H9 (cell line): ENCODE measurements around the gene MRPL37. TPM values are rescaled to one million over a fixed set of nuclear protein-coding genes. Genes with fewer than 3 reads are reported as not detected.

ENCODE experiments used
- DNase-seq: peaks from one replicate; pipeline ENCODE4 v3.0.0-alpha.2; 2017
- H2AFZ ChIP-seq: one replicate; pipeline ENCODE4 v1.6.1; 2013; ENCODE audit warnings: mild to moderate bottlenecking, low read length, control low read depth, moderate library complexity
- H2AK5ac ChIP-seq: 2 replicates; pipeline ENCODE4 v1.6.1; 2013; ENCODE audit warnings: low read length, control low read depth, mixed read lengths; ENCODE audit not compliant: insufficient read length
- H2BK120ac ChIP-seq: one replicate; pipeline ENCODE4 v1.6.1; 2013; ENCODE audit warnings: low read depth, mild to moderate bottlenecking, low read length, control low read depth, inconsistent platforms; ENCODE audit not compliant: poor library complexity, severe bottlenecking
- H2BK12ac ChIP-seq: 2 replicates; pipeline ENCODE4 v1.6.1; 2013; ENCODE audit warnings: low read length, control low read depth, mixed read lengths, low read depth; ENCODE audit not compliant: insufficient read length
- H2BK15ac ChIP-seq: 2 replicates; pipeline ENCODE4 v1.6.1; 2013; ENCODE audit warnings: low read depth, low read length, control low read depth
- H2BK20ac ChIP-seq: one replicate; pipeline ENCODE4 v1.6.1; 2013; ENCODE audit warnings: low read depth, mild to moderate bottlenecking, low read length, control low read depth, inconsistent platforms; ENCODE audit not compliant: poor library complexity, severe bottlenecking
- H2BK5ac ChIP-seq: 2 replicates; pipeline ENCODE4 v1.6.1; 2013; ENCODE audit warnings: low read length, control low read depth, mixed read lengths; ENCODE audit not compliant: insufficient read length
- H3K14ac ChIP-seq: 2 replicates; pipeline ENCODE4 v1.6.1; 2013; ENCODE audit warnings: low read length, control low read depth; ENCODE audit not compliant: insufficient read depth
- H3K18ac ChIP-seq: 2 replicates; pipeline ENCODE4 v1.6.1; 2013; ENCODE audit warnings: low read depth, mild to moderate bottlenecking, mixed read lengths, low read length, control low read depth; ENCODE audit not compliant: insufficient read length
- H3K23ac ChIP-seq: 2 replicates; pipeline ENCODE4 v1.6.1; 2013; ENCODE audit warnings: low read length, control low read depth, mixed read lengths, low read depth; ENCODE audit not compliant: insufficient read length
- H3K23me2 ChIP-seq: 2 replicates; pipeline ENCODE4 v1.6.1; 2013; ENCODE audit warnings: low read depth, mild to moderate bottlenecking, mixed read lengths, low read length, control low read depth; ENCODE audit not compliant: insufficient read length, poor library complexity, severe bottlenecking
- H3K27ac ChIP-seq: 2 replicates; pipeline ENCODE4 v1.5.1; 2013; ENCODE audit warnings: low read length, control low read depth, mixed read lengths, low read depth; ENCODE audit not compliant: insufficient read length
- H3K27me3 ChIP-seq: 2 replicates; pipeline ENCODE4 v1.6.1; 2013; ENCODE audit warnings: low read length, control low read depth, inconsistent platforms; ENCODE audit not compliant: insufficient read depth
- H3K4ac ChIP-seq: 2 replicates; pipeline ENCODE4 v1.6.1; 2013; ENCODE audit warnings: low read depth, mild to moderate bottlenecking, control low read depth, inconsistent platforms, low read length, moderate library complexity
- H3K4me1 ChIP-seq: 2 replicates; pipeline ENCODE4 v1.6.1; 2013; ENCODE audit warnings: low read length, control low read depth, inconsistent platforms; ENCODE audit not compliant: insufficient read depth
- H3K4me2 ChIP-seq: 2 replicates; pipeline ENCODE4 v1.6.1; 2013; ENCODE audit warnings: low read length, control low read depth, mixed read lengths; ENCODE audit not compliant: insufficient read length, insufficient read depth
- H3K56ac ChIP-seq: 2 replicates; pipeline ENCODE4 v1.6.1; 2013; ENCODE audit warnings: low read depth, mild to moderate bottlenecking, mixed read lengths, low read length, control low read depth; ENCODE audit not compliant: insufficient read length
- H3K79me1 ChIP-seq: 2 replicates; pipeline ENCODE4 v1.6.1; 2013; ENCODE audit warnings: low read depth, mild to moderate bottlenecking, moderate library complexity, low read length, control low read depth, inconsistent platforms; ENCODE audit not compliant: insufficient read depth, poor library complexity, severe bottlenecking
- H3K79me2 ChIP-seq: 2 replicates; pipeline ENCODE4 v1.6.1; 2013; ENCODE audit warnings: low read length, control low read depth, inconsistent platforms; ENCODE audit not compliant: insufficient read depth
- H3K9ac ChIP-seq: 2 replicates; pipeline ENCODE4 v1.6.1; 2013; ENCODE audit warnings: low read length, control low read depth, mixed read lengths; ENCODE audit not compliant: insufficient read length; ENCODE audit errors: extremely low read depth
- H3K9me3 ChIP-seq: one replicate; pipeline ENCODE4 v1.6.1; 2013; ENCODE audit warnings: low read depth, low read length, inconsistent platforms; ENCODE audit not compliant: control insufficient read depth
- H3T11ph ChIP-seq: one replicate; pipeline ENCODE4 v1.6.1; 2013; ENCODE audit warnings: mild to moderate bottlenecking, low read length, control low read depth, inconsistent platforms
- H4K20me1 ChIP-seq: one replicate; pipeline ENCODE4 v1.6.1; 2013; ENCODE audit not compliant: control insufficient read depth, insufficient read length, insufficient read depth
- H4K5ac ChIP-seq: 2 replicates; pipeline ENCODE4 v1.6.1; 2013; ENCODE audit warnings: low read depth, mild to moderate bottlenecking, mixed read lengths, low read length, control low read depth; ENCODE audit not compliant: insufficient read length
- H4K8ac ChIP-seq: replicated peaks from 2 replicates; pipeline ENCODE4 v1.6.1; 2013; ENCODE audit warnings: low read length, control low read depth, mixed read lengths, low read depth; ENCODE audit not compliant: insufficient read length
- H4K91ac ChIP-seq: 2 replicates; pipeline ENCODE4 v1.6.1; 2013; ENCODE audit warnings: low read depth, mild to moderate bottlenecking, moderate library complexity, mixed read lengths, low read length, control low read depth; ENCODE audit not compliant: insufficient read length
- H3K27ac Mint-ChIP-seq, 3 experiments: 2 replicates in 2 of 3; 3 replicates in 1 of 3; pipeline ENCODE4 v1.8.0; 2020 to 2021; ENCODE audit warnings: mixed read lengths in 3 of 3, mild to moderate bottlenecking in 1 of 3, moderate library complexity in 1 of 3
- H3K27me3 Mint-ChIP-seq: 2 replicates; pipeline ENCODE4 v1.8.0; 2021; ENCODE audit warnings: low read depth, mild to moderate bottlenecking, moderate library complexity, mixed read lengths
- H3K36me3 Mint-ChIP-seq, 3 experiments: 2 replicates in 2 of 3; 3 replicates in 1 of 3; pipeline ENCODE4 v1.8.0; 2020 to 2021; ENCODE audit warnings: low read depth in 3 of 3, mixed read lengths in 3 of 3; ENCODE audit not compliant: insufficient read depth in 1 of 3
- H3K4me1 Mint-ChIP-seq, 2 experiments: 2 replicates each; pipeline ENCODE4 v1.8.0; 2020; ENCODE audit warnings: mixed read lengths in 2 of 2
- H3K4me3 Mint-ChIP-seq, 2 experiments: 2 replicates in 1 of 2; 3 replicates in 1 of 2; pipeline ENCODE4 v1.8.0; 2020 to 2021; ENCODE audit warnings: mild to moderate bottlenecking in 2 of 2, mixed read lengths in 2 of 2, moderate library complexity in 1 of 2
- H3K9me3 Mint-ChIP-seq, 2 experiments: 2 replicates in 1 of 2; 3 replicates in 1 of 2; pipeline ENCODE4 v1.8.0; 2020; ENCODE audit warnings: mild to moderate bottlenecking in 2 of 2, mixed read lengths in 2 of 2, moderate library complexity in 1 of 2
- WGBS: extraction: QIAGEN DNeasy Blood & Tissue Kit; methylation state at CpG from one replicate; pipeline ENCODE4 v1.1.7; 2013; ENCODE audit warnings: missing lambda C conversion rate, low lambda C conversion rate, mixed read lengths; ENCODE audit not compliant: insufficient read length; ENCODE audit errors: extremely low coverage; 5-methylcytosine and 5-hydroxymethylcytosine counted together
- total RNA-seq: library from RNA; stranded (reverse); gene quantifications from 2 replicates; pipeline ENCODE4 v1.2.1, GENCODE V29; 2021
- TF ChIP-seq, protein P1 (sequence below): fragments of 200-600 bp; sonication (generic); conservative IDR thresholded peaks from 3 replicates; pipeline ENCODE4 v1.8.0; 2021; ENCODE audit warnings: antibody characterized with exemption, mild to moderate bottlenecking

MRPL37 gene
- total RNA-seq, 1 experiment from 2014 or later = 123 TPM

DNA sequence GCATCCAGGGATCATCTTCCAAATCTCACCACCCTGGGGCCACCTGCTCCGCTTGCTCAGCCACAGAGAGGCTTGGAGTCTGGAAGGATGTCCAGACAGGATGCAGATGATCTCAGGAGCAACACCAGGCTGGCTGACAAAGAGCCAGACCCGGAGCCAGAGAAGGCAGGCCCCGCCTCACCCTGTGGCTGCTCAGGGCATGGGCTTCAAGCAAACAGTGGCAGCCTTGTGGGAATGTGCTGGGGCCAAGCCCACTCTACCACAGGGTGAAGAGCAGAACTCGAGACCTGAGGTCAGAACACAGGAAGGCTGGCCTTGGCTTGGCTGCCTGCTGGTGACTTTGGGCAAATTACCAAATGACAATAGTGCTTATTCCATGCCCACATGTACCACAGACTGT is 45.5 kb downstream of the MRPL37 start:
- H3K27me3 ChIP-seq = no peaks in the 10 kb centered on the region
- 0 out of 7 replicates have a peak overlapping the region, but pooled peaks of 1 of the 3 experiments have one; percentile 64 for H3K27ac Mint-ChIP-seq
- no peak overlapping the region for H4K5ac ChIP-seq
- H3K4me3 Mint-ChIP-seq = no peak overlapping the region
- H3K9ac ChIP-seq = no peak overlapping the region
- no peak overlapping the region for H2BK20ac ChIP-seq
- peaks cover 18 to 46% (median 41%) of the 10 kb centered on the region in 3 experiments for H3K36me3 Mint-ChIP-seq
- no peaks in the 10 kb centered on the region for H3K79me1 ChIP-seq
- H3K4ac ChIP-seq = no peak overlapping the region
- H3K27ac ChIP-seq = no peak overlapping the region
- H3K56ac ChIP-seq = no peak overlapping the region
- DNase-seq = no peak
- WGBS = no CpG with 5 or more reads among the region's 4 CpGs
- no peak overlapping the region for H2BK120ac ChIP-seq
- peaks cover 5% of the 10 kb centered on the region in 2 experiments; a peak in 2 of 4 replicates for H3K4me1 Mint-ChIP-seq
- no peak overlapping the region for H2BK15ac ChIP-seq
- no peaks in the 10 kb centered on the region for H3K79me2 ChIP-seq
- H3K14ac ChIP-seq = no peak overlapping the region
- H4K91ac ChIP-seq = no peak overlapping the region
- no peaks in the 10 kb centered on the region for H4K20me1 ChIP-seq
- H3K4me2 ChIP-seq = no peak overlapping the region
- H4K8ac ChIP-seq = no peak overlapping the region
- TF ChIP-seq, protein P1, sequence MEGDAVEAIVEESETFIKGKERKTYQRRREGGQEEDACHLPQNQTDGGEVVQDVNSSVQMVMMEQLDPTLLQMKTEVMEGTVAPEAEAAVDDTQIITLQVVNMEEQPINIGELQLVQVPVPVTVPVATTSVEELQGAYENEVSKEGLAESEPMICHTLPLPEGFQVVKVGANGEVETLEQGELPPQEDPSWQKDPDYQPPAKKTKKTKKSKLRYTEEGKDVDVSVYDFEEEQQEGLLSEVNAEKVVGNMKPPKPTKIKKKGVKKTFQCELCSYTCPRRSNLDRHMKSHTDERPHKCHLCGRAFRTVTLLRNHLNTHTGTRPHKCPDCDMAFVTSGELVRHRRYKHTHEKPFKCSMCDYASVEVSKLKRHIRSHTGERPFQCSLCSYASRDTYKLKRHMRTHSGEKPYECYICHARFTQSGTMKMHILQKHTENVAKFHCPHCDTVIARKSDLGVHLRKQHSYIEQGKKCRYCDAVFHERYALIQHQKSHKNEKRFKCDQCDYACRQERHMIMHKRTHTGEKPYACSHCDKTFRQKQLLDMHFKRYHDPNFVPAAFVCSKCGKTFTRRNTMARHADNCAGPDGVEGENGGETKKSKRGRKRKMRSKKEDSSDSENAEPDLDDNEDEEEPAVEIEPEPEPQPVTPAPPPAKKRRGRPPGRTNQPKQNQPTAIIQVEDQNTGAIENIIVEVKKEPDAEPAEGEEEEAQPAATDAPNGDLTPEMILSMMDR = no peak
- no peak overlapping the region for H2AFZ ChIP-seq
- no peak overlapping the region for H3K18ac ChIP-seq
- H3K23me2 ChIP-seq = no peaks in the 10 kb centered on the region
- no peak overlapping the region for H2BK5ac ChIP-seq
- H3K23ac ChIP-seq = no peak overlapping the region
- no peaks in the 10 kb centered on the region for H3K4me1 ChIP-seq
- H3K9me3 Mint-ChIP-seq = no peaks in the 10 kb centered on the region
- no peak overlapping the region for H2AK5ac ChIP-seq
- no peaks in the 10 kb centered on the region for H3K9me3 ChIP-seq
- no peak overlapping the region for H3T11ph ChIP-seq
- H2BK12ac ChIP-seq = no peak overlapping the region
- no peaks in the 10 kb centered on the region for H3K27me3 Mint-ChIP-seq
